ENCODE results near the gene ANKH.
"Not testable (repeated sequence)": the region's sequence is repeated elsewhere in the genome, so short reads cannot be mapped to it uniquely, and the experiment has no call there.

Gene ANKH

GRCh38 chr5:14854799-14855198 is 16.8 kb downstream of the ANKH start:
- no peak for DNase-seq (ENCODE audit: low read depth)

DNA sequence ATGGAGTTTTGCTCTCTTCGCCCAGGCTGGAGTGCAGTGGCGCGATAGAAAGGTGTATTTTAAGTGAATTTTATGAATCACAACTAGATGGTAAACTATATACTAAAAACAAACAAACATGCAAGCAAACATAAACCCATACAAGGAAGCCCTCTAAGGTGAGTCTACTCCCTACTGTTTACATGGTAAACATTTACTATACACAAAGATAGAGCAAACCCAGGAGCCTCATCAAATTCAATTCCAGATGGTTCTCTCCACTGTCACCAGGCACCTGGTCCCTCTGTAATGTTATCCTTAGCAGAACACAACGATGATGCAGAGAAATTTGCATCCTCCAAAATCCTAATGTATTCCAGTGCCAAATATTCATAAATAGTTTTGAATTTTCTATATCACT is 17.9 kb downstream of the ANKH start:
- DNase-seq (ENCODE audit: low read depth), result no peak

- no peak for DNase-seq (ENCODE audit: low read depth)
Observed at GRCh38 chr5:14852779-14853178, 18.8 kb downstream of the ANKH start.

DNA sequence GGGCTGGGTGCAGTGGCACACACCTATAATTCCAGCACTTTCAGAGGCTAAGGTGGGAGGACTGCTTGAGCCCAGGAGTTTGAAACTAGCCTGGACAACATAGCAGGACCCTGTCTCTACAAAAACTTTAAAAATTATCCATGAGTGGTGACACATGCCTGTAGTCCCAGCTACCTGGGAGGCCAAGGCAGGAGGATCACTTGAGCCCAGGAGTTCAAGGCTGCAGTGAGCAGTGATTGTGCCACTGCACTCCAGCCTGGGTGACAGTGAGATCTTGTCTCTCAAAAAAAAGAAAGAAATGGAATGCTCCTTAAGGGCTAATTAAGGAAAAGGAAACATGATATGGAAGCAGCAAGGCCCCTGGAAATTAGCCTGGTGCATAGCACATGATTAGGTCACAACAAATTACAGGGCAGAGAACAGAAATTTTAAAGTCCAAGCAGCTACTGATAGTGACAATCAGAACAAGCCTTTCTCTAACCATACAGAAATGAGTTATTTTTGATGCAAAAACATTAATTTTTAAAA is 19.5 kb downstream of the ANKH start:
- DNase-seq (ENCODE audit: low read depth), result no peak

GRCh38 chr5:14851597-14851996 is 20.0 kb downstream of the ANKH start:
- no peak for DNase-seq (ENCODE audit: low read depth)

DNA sequence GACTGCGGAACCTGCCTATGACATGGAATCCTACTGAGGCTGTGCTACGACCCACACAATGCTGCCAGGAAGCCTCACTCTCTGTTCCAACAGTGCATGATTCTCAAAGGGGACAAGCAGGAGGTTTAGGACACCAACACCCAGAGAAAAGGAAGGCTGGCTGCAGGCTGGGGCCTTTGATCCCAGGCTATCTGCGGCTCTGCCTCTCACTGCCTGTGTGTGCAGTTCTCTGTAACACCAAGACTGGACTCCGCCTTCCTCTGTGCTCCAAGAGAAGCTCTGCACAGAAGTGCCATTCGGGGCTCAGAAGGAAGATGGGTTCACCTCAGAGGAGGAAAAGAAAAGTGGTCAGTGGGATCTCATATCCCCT is 20.5 kb downstream of the ANKH start:
- DNase-seq (ENCODE audit: low read depth), result no peak

DNA sequence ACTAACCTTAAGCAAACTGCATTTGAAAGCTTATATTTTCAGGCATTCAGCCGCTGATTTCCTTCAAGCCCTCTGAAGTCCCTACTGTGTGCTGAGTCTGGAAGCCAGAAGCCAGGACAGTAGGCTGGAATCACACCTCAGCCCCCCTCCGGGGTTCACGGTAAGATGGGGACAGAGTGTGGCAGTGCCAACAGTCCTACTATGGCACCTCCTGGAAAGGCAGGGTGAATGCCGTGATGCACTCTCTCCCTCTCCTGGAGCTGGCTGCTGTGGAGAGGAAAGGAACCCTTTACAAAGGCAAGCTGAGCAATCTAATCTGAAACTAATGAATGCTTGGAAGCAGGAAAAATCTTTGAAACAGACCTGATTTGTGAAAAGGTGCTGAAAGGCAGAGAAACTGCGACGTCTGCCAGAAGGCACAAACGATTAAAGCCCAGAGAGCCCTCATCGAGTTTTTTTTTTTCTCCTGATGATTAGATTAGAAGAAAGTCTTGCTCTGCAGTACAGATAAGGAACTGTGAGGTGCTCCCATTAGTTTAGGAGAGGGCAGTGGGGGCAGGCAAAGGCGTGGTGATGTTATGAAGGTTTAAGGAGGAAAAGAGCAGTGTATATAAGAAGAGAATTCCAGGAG is 21.0 kb downstream of the ANKH start:
- DNase-seq (ENCODE audit: low read depth), result no peak

DNA sequence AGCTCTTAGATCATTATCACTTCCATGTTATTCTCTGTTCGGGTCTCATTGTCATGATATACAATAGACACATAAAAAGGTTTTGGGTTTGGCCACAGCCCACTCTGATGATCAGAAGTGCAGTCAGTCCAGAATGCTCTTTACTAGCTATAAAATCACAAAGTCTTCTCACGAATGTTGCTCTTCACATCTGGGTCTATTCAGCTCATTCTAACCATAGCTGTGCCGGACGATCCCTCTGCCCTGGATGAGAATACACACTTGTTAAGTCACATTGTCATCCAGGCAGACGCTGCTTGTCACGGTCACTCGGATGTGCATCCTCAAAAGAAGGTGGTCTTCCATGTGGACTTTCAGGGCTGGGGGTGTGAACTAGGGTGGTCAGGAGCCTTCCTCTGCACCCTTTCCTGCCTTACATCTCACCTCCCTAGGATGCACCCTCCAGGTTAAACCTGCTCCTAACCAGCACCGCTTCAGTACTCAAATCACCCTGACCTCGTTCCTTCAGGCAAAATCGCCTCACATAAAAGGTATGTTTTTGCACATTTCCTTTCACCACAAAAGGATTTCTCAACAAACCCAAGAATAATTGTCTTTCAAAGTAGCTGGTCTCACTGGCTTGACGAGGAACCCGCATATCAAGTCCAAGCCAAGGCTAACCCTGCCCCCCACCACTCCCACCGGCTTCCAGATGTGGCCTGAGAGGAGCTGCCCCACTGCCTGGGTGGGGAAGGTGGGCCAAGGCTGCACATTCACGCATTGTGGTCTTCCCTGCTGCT is 21.9 kb downstream of the ANKH start:
- DNase-seq (ENCODE audit: low read depth), result no peak

DNA sequence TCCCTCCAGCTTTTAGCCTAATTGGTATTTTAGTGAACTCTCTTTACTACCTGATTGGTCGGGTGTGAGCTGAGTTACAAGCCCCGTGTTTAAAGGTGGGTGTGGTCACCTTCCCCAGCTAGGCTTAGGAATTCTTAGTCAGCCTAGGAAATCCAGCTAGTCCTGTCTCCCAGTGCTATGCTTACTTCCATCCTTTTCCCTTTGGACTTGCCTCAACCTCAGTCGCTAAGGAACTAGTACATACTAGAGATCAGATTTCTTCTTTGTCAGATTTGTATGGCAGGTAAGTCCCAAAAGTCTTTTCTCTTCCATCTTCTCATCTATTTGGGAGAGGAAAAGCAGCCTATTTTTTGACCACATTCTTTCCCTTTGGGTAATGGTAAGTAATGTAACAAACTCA is 22.6 kb downstream of the ANKH start:
- not testable (repeated sequence) for DNase-seq (ENCODE audit: low read depth)

DNA sequence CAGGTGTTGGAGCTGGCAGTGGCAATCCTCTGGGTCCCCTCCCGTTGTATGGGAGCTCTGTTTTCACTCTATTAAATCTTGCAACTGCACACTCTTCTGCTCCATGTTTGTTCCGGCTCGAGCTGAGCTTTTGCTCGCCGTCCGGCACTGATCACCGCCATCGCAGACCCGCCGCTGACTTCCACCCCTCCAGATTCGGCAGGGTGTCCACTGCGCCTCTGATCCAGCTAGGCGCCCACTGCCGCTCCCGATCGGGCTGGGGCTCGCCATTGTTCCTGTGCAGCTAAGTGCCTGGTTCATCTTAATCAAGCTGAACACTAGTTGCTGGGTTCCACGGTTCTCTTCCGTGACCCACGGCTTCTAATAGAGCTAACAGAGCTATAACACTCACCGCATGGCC is 23.2 kb downstream of the ANKH start:
- no peak for DNase-seq (ENCODE audit: low read depth)

- DNase-seq (ENCODE audit: low read depth), result no peak
Observed at GRCh38 chr5:14847471-14847870, 24.1 kb downstream of the ANKH start.

- no peak for DNase-seq (ENCODE audit: low read depth)
Observed at GRCh38 chr5:14842117-14842516, 29.5 kb downstream of the ANKH start.

DNA sequence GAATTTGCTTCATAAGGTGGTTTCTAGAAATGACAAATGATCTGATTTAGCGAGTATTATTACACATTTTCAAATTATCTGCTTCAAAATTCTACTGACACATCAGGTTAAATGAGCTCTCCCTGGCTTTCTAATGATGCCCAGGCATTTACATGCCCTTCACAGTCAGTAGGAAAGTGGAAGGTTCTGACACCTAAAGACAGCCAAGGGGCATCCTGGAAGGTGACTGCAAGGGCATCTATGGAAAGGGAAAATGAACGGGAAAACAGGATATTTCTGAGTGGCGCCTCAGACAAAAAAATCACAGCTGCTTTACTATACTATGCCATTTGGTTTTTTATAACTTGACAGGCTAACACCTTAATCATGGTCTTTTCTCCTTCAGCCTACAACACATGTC is 31.0 kb downstream of the ANKH start:
- no peak for DNase-seq (ENCODE audit: low read depth)

GRCh38 chr5:14838396-14839319 is 32.9 kb downstream of the ANKH start:
- no peak for DNase-seq (ENCODE audit: low read depth)

DNA sequence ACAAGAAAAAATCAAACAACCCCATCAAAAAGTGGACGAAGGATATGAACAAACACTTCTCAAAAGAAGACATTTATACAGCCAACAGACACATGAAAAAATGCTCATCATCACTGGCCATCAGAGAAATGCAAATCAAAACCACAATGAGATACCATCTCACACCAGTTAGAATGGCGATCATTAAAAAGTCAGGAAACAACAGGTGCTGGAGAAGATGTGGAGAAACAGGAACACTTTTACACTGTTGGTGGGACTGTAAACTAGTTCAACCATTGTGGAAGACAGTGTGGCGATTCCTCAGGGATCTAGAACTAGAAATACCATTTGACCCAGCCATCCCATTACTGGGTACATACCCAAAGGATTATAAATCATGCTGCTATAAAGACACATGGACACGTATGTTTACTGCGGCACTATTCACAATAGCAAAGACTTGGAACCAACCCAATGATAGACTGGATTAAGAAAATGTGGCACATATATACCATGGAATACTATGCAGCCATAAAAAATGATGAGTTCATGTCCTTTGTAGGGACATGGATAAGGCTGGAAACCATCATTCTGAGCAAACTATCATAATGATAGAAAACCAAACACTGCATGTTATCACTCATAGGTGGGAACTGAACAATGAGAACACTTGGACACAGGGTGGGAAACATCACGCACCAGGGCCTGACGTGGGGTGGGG is 34.0 kb downstream of the ANKH start:
- DNase-seq (ENCODE audit: low read depth), result not testable (repeated sequence)

- DNase-seq (ENCODE audit: low read depth), result no peak
Observed at GRCh38 chr5:14834584-14835550, 36.7 kb downstream of the ANKH start.

- no peak for DNase-seq (ENCODE audit: low read depth)
Observed at GRCh38 chr5:14834062-14834461, 37.5 kb downstream of the ANKH start.

DNA sequence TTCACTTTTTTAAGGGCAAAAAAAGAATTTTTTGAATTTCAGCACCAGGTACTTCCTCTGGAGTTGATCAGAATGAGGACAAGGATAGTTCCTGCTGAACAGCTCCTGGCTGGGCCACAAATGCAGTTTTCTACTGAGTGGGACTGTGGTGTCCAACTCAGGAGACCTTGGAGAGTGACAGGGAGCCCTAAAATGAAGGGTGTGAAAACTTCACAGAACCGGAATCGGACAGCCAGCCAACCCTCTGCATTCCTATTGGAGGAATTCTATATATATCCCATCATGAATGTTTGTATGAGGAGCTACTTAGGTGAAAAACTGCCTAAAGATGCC is 40.6 kb downstream of the ANKH start:
- DNase-seq (ENCODE audit: low read depth), result no peak

DNA sequence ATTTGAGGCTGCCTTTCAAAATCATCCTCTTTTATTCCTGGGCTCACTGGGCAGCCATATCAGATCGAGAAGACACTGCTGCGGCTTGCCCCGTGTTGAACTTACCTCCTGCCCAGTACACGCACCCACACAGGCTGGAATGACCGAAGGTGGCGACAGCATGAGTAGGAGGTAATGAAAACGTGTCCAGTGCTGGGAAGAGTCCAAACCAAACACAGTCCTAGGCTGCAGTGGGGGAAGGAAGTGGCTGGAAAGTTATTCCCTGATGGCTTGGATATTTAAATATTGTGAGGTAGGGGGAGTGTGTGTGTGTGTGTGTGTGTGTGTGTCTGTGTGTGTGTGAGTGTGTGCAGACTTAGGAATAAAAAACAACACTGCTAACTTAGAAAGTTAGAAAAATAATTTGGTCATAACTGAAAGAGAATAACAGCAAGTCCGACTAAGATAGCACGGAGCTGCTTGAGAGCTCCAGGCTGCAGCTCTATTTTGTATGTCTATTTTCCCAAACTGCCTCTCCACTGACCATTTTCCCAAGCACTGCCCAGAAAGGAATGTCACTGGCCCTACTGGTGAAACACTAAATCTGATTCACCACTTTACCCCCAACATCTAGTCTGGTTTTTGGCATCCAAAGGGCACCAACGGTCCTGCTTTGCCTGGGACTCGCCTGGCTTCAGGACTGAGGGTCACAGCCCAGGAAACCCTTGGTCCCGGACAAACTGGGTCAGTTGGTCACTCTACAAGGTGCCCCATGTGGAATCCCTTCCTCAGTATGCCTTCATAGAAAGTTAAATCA is 41.2 kb downstream of the ANKH start:
- no peak for DNase-seq (ENCODE audit: low read depth)

DNA sequence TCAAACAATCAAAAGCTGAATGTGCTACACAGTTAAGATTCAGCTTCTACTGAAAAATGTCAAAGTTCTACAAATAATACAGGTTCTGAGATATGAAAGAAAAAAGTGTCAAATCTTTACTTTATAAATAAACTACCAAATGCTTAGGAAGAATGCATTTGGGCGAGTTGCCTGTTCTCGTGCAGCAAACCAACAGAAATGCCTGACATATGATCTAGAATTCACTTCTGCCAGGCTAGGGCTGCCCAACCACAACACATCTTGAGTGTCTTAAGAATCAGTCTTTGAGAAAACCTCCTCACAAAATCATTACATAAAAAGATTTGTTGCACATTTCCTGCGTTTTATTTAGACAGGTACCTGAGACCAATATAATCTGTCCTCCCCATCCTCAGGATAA is 42.2 kb downstream of the ANKH start:
- DNase-seq (ENCODE audit: low read depth), result no peak
